HepG2 (cell line): ENCODE data around the gene RHBDF2. TPM values are rescaled to one million over a fixed set of nuclear protein-coding genes. Genes with fewer than 3 reads are reported as not detected.
A peak's percentile ranks its signal among the peaks of the same experiment; 100 is the strongest.

Source experiments
- ATAC-seq: fragments of 200-7000 bp; cut with Tn5 transposase; 3 replicates; pipeline ENCODE4 v1.9.1; 2020; ENCODE audit warnings: mild to moderate bottlenecking, moderate library complexity
- BruUV-seq: library from RNA; stranded (reverse); fragments of 400-500 nt; replicated peaks from 2 replicates; lab custom pipeline; 2021; lab: Mats Ljungman, UMichigan
- CTCF ChIA-PET: fragments of 300-600 bp; formaldehyde crosslinking; extraction: SDS; loops from one replicate; lab custom pipeline; 2021; ENCODE audit warnings: low total read pairs, inconsistent platforms, low intra/inter-chr PET ratio; lab: Yijun Ruan, JAX
- POLR2A ChIA-PET: fragments of 350-600 bp; sonication (Branson Sonifier 250); formaldehyde crosslinking; loops from one replicate; lab custom pipeline; 2020; ENCODE audit warnings: antibody characterized with exemption, inconsistent platforms; lab: Yijun Ruan, JAX
- DNase-seq: peaks from one replicate; pipeline ENCODE4 v3.0.0-alpha.2; 2015; ENCODE audit warnings: low spot score
- FAIRE-seq: peaks from 3 replicates; lab custom pipeline; 2011; peaks lifted over from hg19 to GRCh38; lab: Jason Lieb, UNC
- H2AFZ ChIP-seq: one replicate; pipeline ENCODE4 v1.6.1; 2011; ENCODE audit warnings: low read length, inconsistent platforms
- H3K27ac ChIP-seq: fragments of 300-600 bp; 3 replicates; pipeline ENCODE4 v1.8.0; 2011; ENCODE audit warnings: mixed run types, mild to moderate bottlenecking, mixed read lengths, low read length, inconsistent platforms; ENCODE audit not compliant: insufficient read depth; ENCODE audit errors: extremely low read length
- H3K27me3 ChIP-seq, 2 experiments: fragments of 200-600 bp in 1 of 2; 2 replicates in 1 of 2; 3 replicates in 1 of 2; pipeline versions ENCODE4 v1.6.0 to v1.8.0; 2011; ENCODE audit warnings: low read length in 2 of 2, mild to moderate bottlenecking in 2 of 2, moderate library complexity in 2 of 2, inconsistent platforms in 1 of 2; ENCODE audit not compliant: insufficient read depth in 2 of 2, control insufficient read depth in 1 of 2
- H3K36me3 ChIP-seq, 2 experiments: fragments of 200-600 bp in 1 of 2; replicated peaks in 1 of 2; 2 replicates in 1 of 2; 3 replicates in 1 of 2; pipeline versions ENCODE4 v1.5.1 to v1.8.0; 2011; ENCODE audit warnings: low read length in 2 of 2, inconsistent platforms in 1 of 2; ENCODE audit not compliant: insufficient read depth in 2 of 2, control insufficient read depth in 1 of 2
- H3K4me1 ChIP-seq: 2 replicates; pipeline ENCODE4 v1.5.1; 2012; ENCODE audit warnings: low read length, inconsistent platforms; ENCODE audit not compliant: insufficient read depth
- H3K4me2 ChIP-seq: 2 replicates; pipeline ENCODE4 v1.6.0; 2011; ENCODE audit warnings: low read depth, low read length, inconsistent platforms
- H3K4me3 ChIP-seq, 3 experiments: fragments of 200-600 bp in 1 of 3; sonication (generic), shearing (Covaris generic) in 1 of 3; replicated peaks in 1 of 3; 2 replicates each; pipeline ENCODE4 v1.5.1; 2011 to 2016; ENCODE audit warnings: low read length in 3 of 3, inconsistent platforms in 2 of 3, low read depth in 2 of 3, mild to moderate bottlenecking in 2 of 3, control low read depth in 1 of 3, mixed read lengths in 1 of 3; ENCODE audit not compliant: insufficient read depth in 1 of 3
- H3K79me2 ChIP-seq: one replicate; pipeline ENCODE4 v1.6.1; 2011; ENCODE audit warnings: low read length, inconsistent platforms; ENCODE audit not compliant: insufficient read depth
- H3K9ac ChIP-seq: 2 replicates; pipeline ENCODE4 v1.6.0; 2011; ENCODE audit warnings: mild to moderate bottlenecking, low read depth, low read length, inconsistent platforms; ENCODE audit not compliant: insufficient read depth
- H3K9me3 ChIP-seq: 2 replicates; pipeline ENCODE4 v1.5.1; 2012; ENCODE audit warnings: mild to moderate bottlenecking, low read length
- H4K20me1 ChIP-seq: 2 replicates; pipeline ENCODE4 v1.6.0; 2011; ENCODE audit warnings: inconsistent platforms, mild to moderate bottlenecking, low read length, moderate library complexity; ENCODE audit not compliant: insufficient read depth
- CREBL2 ChIP-seq: sonication (generic); formaldehyde crosslinking; IDR thresholded peaks from 2 replicates; pipeline ENCODE4 v1.8.1; 2023; ENCODE audit warnings: missing genetic modification reagents, mild to moderate bottlenecking, borderline replicate concordance
- MXD1 ChIP-seq: sonication (generic); formaldehyde crosslinking; IDR thresholded peaks from 2 replicates; pipeline ENCODE4 v1.4.0; 2020; ENCODE audit warnings: mild to moderate bottlenecking, missing genetic modification reagents
- TOE1 ChIP-seq: sonication (generic); formaldehyde crosslinking; IDR thresholded peaks from 2 replicates; pipeline ENCODE4 v1.4.0; 2020; ENCODE audit warnings: mild to moderate bottlenecking, missing genetic modification reagents
- ZNF691 ChIP-seq: sonication (generic); formaldehyde crosslinking; IDR thresholded peaks from 2 replicates; pipeline ENCODE4 v1.4.0; 2020; ENCODE audit warnings: missing genetic modification reagents, low read depth, mild to moderate bottlenecking, borderline replicate concordance
- WGBS: methylation state at CpG from one replicate; pipeline ENCODE4 v1.1.6; 2017; ENCODE audit warnings: low lambda C conversion rate; 5-methylcytosine and 5-hydroxymethylcytosine counted together
- in situ Hi-C: cut with HindIII; loops from 2 replicates; pipeline ENCODE4 v1.10.0; 2017; ENCODE audit warnings: low pct_unique_long_range_greater_than_20kb; ENCODE audit not compliant: extremely low pct_ligation_motif_present
- intact Hi-C: fragments of 100-400 bp; cut with micrococcal nuclease; formaldehyde crosslinking; loops from one replicate; pipeline ENCODE4 v1.10.0; 2022; ENCODE audit not compliant: unreplicated experiment
- polyA plus RNA-seq, 8 experiments: library from polyadenylated mRNA; depleted of rRNA in 3 of 8; stranded (reverse) in 7 of 8; unstranded in 1 of 8; fragments of >200 nt; fragmentation: Illumina TruSeq in 4 of 8; extraction: Trizol in 4 of 8; gene quantifications; 2 replicates each; pipeline versions ENCODE4 v1.2.1 to v1.2.3, GENCODE V29; 2011 to 2016; ENCODE audit warnings: low read depth in 4 of 8, missing spikeins in 1 of 8, mixed read lengths in 1 of 8; ENCODE audit not compliant: insufficient read depth in 1 of 8
- total RNA-seq, 5 experiments: library from RNA; depleted of rRNA; stranded (reverse); fragments of >200 nt; fragmentation: Illumina TruSeq; extraction: Trizol; gene quantifications; 2 replicates each; pipeline ENCODE4 v1.2.3, GENCODE V29; 2016; ENCODE audit warnings: low read depth in 1 of 5

RHBDF2 gene
- total and polyA plus RNA-seq, 2 of the 13 experiments (the other 11 are each of a cell fraction or from before 2014, with no cell fraction given), result 7.8 to 24.2 TPM

GRCh38 chr17:76466775-76467130 is 34.5 kb downstream of the RHBDF2 start:
- intact Hi-C loops, result loop anchor here (1.0 kb wide), 2 partner anchors 35 to 40 kb away; partner anchors contain the start of gene RHBDF2
- TF ChIP-seq MXD1 (CRISPR knock-in tag) (0 out of 2 replicates have a peak, but pooled peaks have one; percentile 2), ZNF691 (CRISPR knock-in tag) (no peak), CREBL2 (CRISPR knock-in tag) (no peak), TOE1 (no peak)
- TF ChIP-seq, all 625 proteins: peak for 1

More at GRCh38 chr17:76466775-76467130, 34.5 kb downstream of the RHBDF2 start:
- no peak overlapping the region for H3K4me3 ChIP-seq
- no peaks in the 10 kb centered on the region for H3K36me3 ChIP-seq
- in situ Hi-C loops, result loop anchor here (5.0 kb wide), 1 partner anchor 41 kb away; no protein-coding TSS in a partner anchor
- FAIRE-seq, result no peak
- no peaks in the 10 kb centered on the region for H4K20me1 ChIP-seq
- H3K27ac ChIP-seq, result no peak overlapping the region
- no peak for DNase-seq
- H3K27me3 ChIP-seq, result peaks cover 3 to 27% of the 10 kb centered on the region in 2 experiments; a peak in 4 of 5 replicates
- H3K9ac ChIP-seq, result no peak overlapping the region
- H2AFZ ChIP-seq, result no peak overlapping the region
- ChIA-PET POLR2A (interaction anchor here (0.6 to 2.7 kb wide), 3 partner anchors 18 to 92 kb away, joined by 4 to 31 read pairs (median 5); partner anchors contain the start of gene RHBDF2), CTCF (interaction anchor here (1.5 to 4.0 kb wide), 2 partner anchors 39 to 80 kb away, joined by 6 to 86 read pairs; no protein-coding TSS in a partner anchor)
- 0 out of 2 replicates have a peak overlapping the region, but pooled peaks have one; percentile 97 for H3K4me2 ChIP-seq
- 58% methylated on average over 6 of the region's 6 CpGs for WGBS
- BruUV-seq, result no TSS peak
- H3K9me3 ChIP-seq, result no peaks in the 10 kb centered on the region
- no peaks in the 10 kb centered on the region for H3K79me2 ChIP-seq
- peaks cover 54% of the 10 kb centered on the region for H3K4me1 ChIP-seq
- ATAC-seq, result no peak
